Neuronal stem cell (in vitro differentiated cells): ENCODE results near the gene SCFD2.
"Not testable (repeated sequence)": the region's sequence is repeated elsewhere in the genome, so short reads cannot be mapped to it uniquely, and the experiment has no call there.

Source experiments
- DNase-seq: peaks from one replicate; pipeline ENCODE4 v3.0.0-alpha.2; 2013; ENCODE audit warnings: low spot score
- H2AFZ ChIP-seq: one replicate; pipeline ENCODE4 v1.6.1; 2013; ENCODE audit warnings: mild to moderate bottlenecking, low read length, inconsistent platforms
- H2AK5ac ChIP-seq: 2 replicates; pipeline ENCODE4 v1.6.1; 2013; ENCODE audit warnings: low read depth, mild to moderate bottlenecking, inconsistent platforms, low read length, moderate library complexity, mixed read lengths
- H2BK120ac ChIP-seq: 2 replicates; pipeline ENCODE4 v1.6.1; 2013; ENCODE audit warnings: low read depth, mild to moderate bottlenecking, inconsistent platforms, low read length, moderate library complexity, mixed read lengths
- H2BK12ac ChIP-seq: one replicate; pipeline ENCODE4 v1.6.1; 2013; ENCODE audit warnings: low read length, inconsistent platforms
- H2BK15ac ChIP-seq: 2 replicates; pipeline ENCODE4 v1.6.1; 2013; ENCODE audit warnings: mild to moderate bottlenecking, low read length, inconsistent platforms, mixed read lengths
- H2BK5ac ChIP-seq: one replicate; pipeline ENCODE4 v1.6.1; 2013; ENCODE audit warnings: inconsistent platforms, mild to moderate bottlenecking, low read length, moderate library complexity
- H3K14ac ChIP-seq: one replicate; pipeline ENCODE4 v1.6.1; 2013; ENCODE audit warnings: low read length, inconsistent platforms
- H3K18ac ChIP-seq: 2 replicates; pipeline ENCODE4 v1.6.1; 2013; ENCODE audit warnings: low read length, inconsistent platforms
- H3K23ac ChIP-seq: 2 replicates; pipeline ENCODE4 v1.6.1; 2013; ENCODE audit warnings: low read depth, mild to moderate bottlenecking, mixed read lengths, low read length, inconsistent platforms; ENCODE audit not compliant: poor library complexity
- H3K27ac ChIP-seq: replicated peaks from 3 replicates; pipeline ENCODE4 v1.5.1; 2013; ENCODE audit warnings: low read length, inconsistent platforms
- H3K27me3 ChIP-seq, 3 experiments: 2 replicates each; pipeline ENCODE4 v1.6.1; 2013; ENCODE audit warnings: low read length in 3 of 3, mild to moderate bottlenecking in 2 of 3, inconsistent platforms in 1 of 3, low read depth in 1 of 3, mixed read lengths in 1 of 3, moderate library complexity in 1 of 3; ENCODE audit not compliant: control insufficient read depth in 3 of 3, insufficient read depth in 3 of 3
- H3K36me3 ChIP-seq, 2 donors: replicated peaks in 1 of 2; 2 replicates each; pipeline ENCODE4 v1.6.1; 2013; ENCODE audit warnings: low read length in 2 of 2; ENCODE audit not compliant: control insufficient read depth in 2 of 2, insufficient read depth in 2 of 2
- H3K4ac ChIP-seq: 2 replicates; pipeline ENCODE4 v1.6.1; 2013; ENCODE audit warnings: inconsistent platforms, mild to moderate bottlenecking, low read length, moderate library complexity
- H3K4me1 ChIP-seq, 2 donors: 1 replicate in 1 of 2; 2 replicates in 1 of 2; pipeline ENCODE4 v1.6.1; 2013; ENCODE audit warnings: low read length in 2 of 2, low read depth in 1 of 2; ENCODE audit not compliant: control insufficient read depth in 2 of 2, insufficient read depth in 1 of 2
- H3K4me2 ChIP-seq: one replicate; pipeline ENCODE4 v1.6.1; 2013; ENCODE audit warnings: mild to moderate bottlenecking, low read length, inconsistent platforms; ENCODE audit not compliant: insufficient read depth, poor library complexity, severe bottlenecking
- H3K4me3 ChIP-seq, 2 donors: 2 replicates each; pipeline ENCODE4 v1.5.1; 2013; ENCODE audit warnings: low read length in 2 of 2, mild to moderate bottlenecking in 2 of 2, inconsistent platforms in 1 of 2, moderate library complexity in 1 of 2
- H3K79me1 ChIP-seq: one replicate; pipeline ENCODE4 v1.6.1; 2013; ENCODE audit warnings: low read depth, mild to moderate bottlenecking, inconsistent platforms, low read length, moderate library complexity
- H3K9ac ChIP-seq: one replicate; pipeline ENCODE4 v1.6.1; 2013; ENCODE audit warnings: mild to moderate bottlenecking, low read depth, low read length, inconsistent platforms; ENCODE audit not compliant: poor library complexity
- H3K9me3 ChIP-seq, 2 donors: replicated peaks in 1 of 2; 2 replicates each; pipeline versions ENCODE3 to v1.6.1; 2013; ENCODE audit warnings: low read length in 2 of 2, mild to moderate bottlenecking in 2 of 2, inconsistent platforms in 1 of 2, low read depth in 1 of 2, mixed read lengths in 1 of 2, moderate library complexity in 1 of 2; ENCODE audit not compliant: control insufficient read depth in 2 of 2, insufficient read depth in 1 of 2
- H4K8ac ChIP-seq: one replicate; pipeline ENCODE4 v1.6.1; 2013; ENCODE audit warnings: low read depth, mild to moderate bottlenecking, inconsistent platforms, low read length, moderate library complexity
- H4K91ac ChIP-seq: one replicate; pipeline ENCODE4 v1.6.1; 2013; ENCODE audit warnings: low read length, low read depth, mild to moderate bottlenecking, inconsistent platforms; ENCODE audit not compliant: poor library complexity
- WGBS, 2 donors: extraction: QIAGEN DNeasy Blood & Tissue Kit; methylation state at CpG; one replicate each; pipeline ENCODE4 v1.1.7; 2013; ENCODE audit warnings: missing lambda C conversion rate in 2 of 2, mixed read lengths in 1 of 2; ENCODE audit not compliant: insufficient read length in 2 of 2, insufficient replicate concordance in 1 of 2; ENCODE audit errors: extremely low coverage in 2 of 2; 5-methylcytosine and 5-hydroxymethylcytosine counted together

The SCFD2 gene

DNA sequence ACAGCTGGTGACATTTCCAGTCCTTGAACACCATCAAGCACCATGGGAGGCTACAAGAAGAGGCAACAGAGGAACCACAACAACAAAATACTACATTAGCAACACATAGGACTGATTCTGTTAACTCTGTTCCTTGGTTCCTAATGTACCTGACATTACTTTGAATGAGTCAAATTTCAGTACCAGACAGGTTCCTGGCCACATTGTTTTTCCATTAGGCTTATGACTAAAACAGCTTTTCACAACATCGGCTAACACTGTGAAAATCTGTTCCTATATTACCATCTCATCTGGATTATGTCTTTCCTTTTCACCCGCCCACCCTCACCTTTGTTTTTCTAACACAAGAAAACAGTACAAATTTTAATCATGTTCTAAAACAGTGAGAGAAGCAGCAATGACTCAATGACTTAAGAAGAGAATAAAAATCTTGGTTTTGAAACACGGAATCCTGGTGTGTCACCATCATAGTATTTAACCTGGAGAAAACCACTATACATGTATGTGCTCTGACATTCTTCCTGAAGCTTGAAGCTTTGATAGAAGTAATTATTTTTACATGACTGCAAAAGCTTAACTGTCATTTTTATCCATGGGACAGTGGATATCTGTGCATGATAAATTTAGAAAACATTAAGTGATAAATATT, 143.9 kb downstream of the SCFD2 start:
- H3K9me3 ChIP-seq = no peaks in the 10 kb centered on the region
- no peak overlapping the region for H3K18ac ChIP-seq
- H4K91ac ChIP-seq = no peak overlapping the region
- H3K4me1 ChIP-seq = no peaks in the 10 kb centered on the region
- H3K27ac ChIP-seq = no peak overlapping the region
- H3K79me1 ChIP-seq = no peaks in the 10 kb centered on the region
- no peak overlapping the region for H2BK120ac ChIP-seq
- no peak overlapping the region for H3K4me3 ChIP-seq
- no peak overlapping the region for H3K23ac ChIP-seq
- no CpG with 5 or more reads among the region's 3 CpGs for WGBS, 2 donors
- no peak for DNase-seq
- no peak overlapping the region for H3K9ac ChIP-seq
- H3K4me2 ChIP-seq = no peak overlapping the region
- no peak overlapping the region for H2BK12ac ChIP-seq
- no peak overlapping the region for H2BK5ac ChIP-seq
- H2AFZ ChIP-seq = no peak overlapping the region
- H3K27me3 ChIP-seq = no peaks in the 10 kb centered on the region
- H2BK15ac ChIP-seq = no peak overlapping the region
- no peak overlapping the region for H2AK5ac ChIP-seq
- no peak overlapping the region for H3K4ac ChIP-seq
- no peak overlapping the region for H4K8ac ChIP-seq
- H3K14ac ChIP-seq = no peak overlapping the region
- no peaks in the 10 kb centered on the region for H3K36me3 ChIP-seq

DNA sequence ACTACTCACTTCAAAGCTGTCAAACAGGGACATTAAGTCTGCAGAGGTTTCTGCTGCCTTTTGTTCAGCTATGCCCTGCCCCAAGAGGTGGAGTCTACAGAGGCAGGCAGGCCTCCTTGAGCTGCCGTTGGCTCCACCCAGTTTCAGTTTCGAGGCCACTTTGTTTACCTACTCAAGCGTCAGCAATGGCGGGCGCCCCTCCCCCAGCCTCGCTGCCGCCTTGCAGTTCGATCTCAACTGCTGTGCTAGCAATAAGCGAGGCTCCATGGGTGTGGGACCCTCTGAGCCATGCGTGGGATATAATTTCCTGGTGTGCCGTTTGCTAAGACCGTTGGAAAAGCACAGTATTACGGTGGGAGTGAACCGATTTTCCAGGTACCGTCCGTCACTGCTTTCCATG, 146.7 kb downstream of the SCFD2 start:
- H2BK12ac ChIP-seq, H4K91ac ChIP-seq, H4K8ac ChIP-seq, H3K9me3 ChIP-seq, H3K79me1 ChIP-seq, H3K4me3 ChIP-seq, H3K4me1 ChIP-seq, H2BK5ac ChIP-seq, H3K9ac ChIP-seq, H2BK15ac ChIP-seq, H3K27me3 ChIP-seq, DNase-seq, H3K18ac ChIP-seq, H3K27ac ChIP-seq, H3K4me2 ChIP-seq, H3K4ac ChIP-seq, H3K14ac ChIP-seq, H2AFZ ChIP-seq, H2AK5ac ChIP-seq, H3K36me3 ChIP-seq, H3K23ac ChIP-seq, H2BK120ac ChIP-seq: not testable (repeated sequence)
- no CpG with 5 or more reads among the region's 16 CpGs for WGBS, 2 donors

DNA sequence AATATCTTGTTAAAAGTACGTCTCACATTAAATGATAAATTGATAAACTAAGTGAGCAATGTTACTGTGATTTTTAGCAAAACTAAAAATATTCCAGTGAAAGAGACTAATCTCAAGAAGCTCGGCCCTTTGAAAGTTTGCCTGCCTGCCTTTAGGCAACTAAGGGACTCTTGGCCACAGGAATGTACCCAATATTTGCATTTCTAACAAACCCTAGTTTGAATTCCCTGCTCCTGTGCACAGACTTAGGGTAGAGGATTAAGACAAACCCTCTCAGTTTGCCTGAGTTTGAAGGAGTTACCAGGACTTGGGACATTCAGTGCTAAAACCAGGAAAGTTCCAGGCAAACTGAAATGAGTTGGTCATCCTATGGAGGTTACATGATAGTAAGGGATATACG, 157.1 kb downstream of the SCFD2 start:
- Histone ChIP-seq H3K4me1 (no peaks in the 10 kb centered on the region), H2BK12ac (no peak overlapping the region), H3K14ac (no peak overlapping the region), H2BK5ac (no peak overlapping the region), H3K27ac (no peak overlapping the region), H3K9me3 (no peaks in the 10 kb centered on the region), H2AK5ac (no peak overlapping the region), H3K4me3 (no peak overlapping the region), H2BK15ac (no peak overlapping the region), H4K91ac (no peak overlapping the region), H3K27me3 (no peaks in the 10 kb centered on the region), H3K79me1 (no peaks in the 10 kb centered on the region), H3K4ac (no peak overlapping the region), H3K23ac (no peak overlapping the region), H3K9ac (no peak overlapping the region), H2BK120ac (no peak overlapping the region), H3K36me3 (no peaks in the 10 kb centered on the region), H2AFZ (no peak overlapping the region), H3K4me2 (no peak overlapping the region), H4K8ac (no peak overlapping the region), H3K18ac (no peak overlapping the region)
- DNase-seq = no peak
- WGBS, 2 donors = no CpG with 5 or more reads among the region's 3 CpGs

DNA sequence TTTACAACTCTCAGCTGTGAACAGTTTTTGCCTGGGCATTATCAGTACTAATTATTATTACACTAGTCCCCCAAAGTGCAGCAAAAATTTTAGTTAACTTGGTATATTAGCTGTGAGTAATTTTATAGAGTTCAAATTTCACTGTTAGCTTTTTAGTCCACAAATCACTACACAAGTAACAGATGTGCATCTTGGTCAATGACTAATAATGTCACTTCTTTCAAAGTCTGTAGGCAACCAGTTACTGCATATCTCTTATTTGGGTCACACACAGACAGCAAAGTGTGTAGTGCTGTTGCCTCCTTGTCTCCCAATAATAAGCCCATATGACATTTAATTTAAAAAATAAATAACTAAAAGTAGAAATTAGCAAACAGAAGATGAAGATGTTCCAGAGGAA, 159.9 kb downstream of the SCFD2 start:
- H2BK12ac ChIP-seq = no peak overlapping the region
- no peak overlapping the region for H3K14ac ChIP-seq
- no peak overlapping the region for H3K4ac ChIP-seq
- H3K18ac ChIP-seq = no peak overlapping the region
- H3K4me2 ChIP-seq = no peak overlapping the region
- no peak overlapping the region for H4K8ac ChIP-seq
- H3K27ac ChIP-seq = no peak overlapping the region
- no peaks in the 10 kb centered on the region for H3K36me3 ChIP-seq
- no peak overlapping the region for H2BK120ac ChIP-seq
- no peaks in the 10 kb centered on the region for H3K79me1 ChIP-seq
- H3K9me3 ChIP-seq = no peaks in the 10 kb centered on the region
- H2AK5ac ChIP-seq = no peak overlapping the region
- no peaks in the 10 kb centered on the region for H3K4me1 ChIP-seq
- H3K23ac ChIP-seq = no peak overlapping the region
- no peak overlapping the region for H3K4me3 ChIP-seq
- no peak overlapping the region for H2AFZ ChIP-seq
- no peak overlapping the region for H3K9ac ChIP-seq
- DNase-seq = no peak
- no peaks in the 10 kb centered on the region for H3K27me3 ChIP-seq
- no peak overlapping the region for H4K91ac ChIP-seq
- no peak overlapping the region for H2BK15ac ChIP-seq
- H2BK5ac ChIP-seq = no peak overlapping the region
